Measurements from ENCODE around the gene IL20RB.
"Not testable (repeated sequence)": the region's sequence is repeated elsewhere in the genome, so short reads cannot be mapped to it uniquely, and the experiment has no call there.

The IL20RB gene

GRCh38 chr3:136982033-136982432, 24.2 kb downstream of the IL20RB start:
- no peak for TF ChIP-seq CTCF (IDR thresholded peaks at IDR 0.05; ENCODE audit: borderline replicate concordance, insufficient read depth, low read depth, low read length)
- no peak overlapping the region for H3K4me3 ChIP-seq (ENCODE audit: low read depth, low read length)

- TF ChIP-seq CTCF (IDR thresholded peaks at IDR 0.05; ENCODE audit: borderline replicate concordance, insufficient read depth, low read depth, low read length) = no peak
- H3K4me3 ChIP-seq (ENCODE audit: low read depth, low read length) = no peak overlapping the region
These were observed 24.8 kb downstream of the IL20RB start for GRCh38 chr3:136982520-136983138.

DNA sequence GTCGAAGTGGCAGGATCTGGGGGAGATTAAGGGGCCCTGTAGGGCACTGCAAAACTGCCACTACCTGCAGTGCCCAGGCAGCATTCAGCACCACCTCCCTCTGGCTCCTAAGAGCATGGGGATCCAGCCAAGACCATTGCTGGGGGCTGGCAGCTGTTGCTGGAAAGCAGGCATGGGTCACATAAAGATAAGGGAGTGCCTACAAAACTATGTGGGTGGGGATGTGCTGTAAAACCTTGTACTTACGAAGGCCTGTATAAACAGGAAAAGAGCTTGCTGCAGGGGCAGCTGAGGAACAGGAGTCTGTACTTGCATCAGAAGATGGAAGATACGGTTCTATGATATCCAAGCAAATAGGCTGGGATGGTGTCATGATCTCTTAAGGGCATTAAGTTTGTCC, 27.1 kb downstream of the IL20RB start:
- no peak overlapping the region for H3K4me3 ChIP-seq (ENCODE audit: low read depth, low read length)
- no peak for TF ChIP-seq CTCF (IDR thresholded peaks at IDR 0.05; ENCODE audit: borderline replicate concordance, insufficient read depth, low read depth, low read length)

DNA sequence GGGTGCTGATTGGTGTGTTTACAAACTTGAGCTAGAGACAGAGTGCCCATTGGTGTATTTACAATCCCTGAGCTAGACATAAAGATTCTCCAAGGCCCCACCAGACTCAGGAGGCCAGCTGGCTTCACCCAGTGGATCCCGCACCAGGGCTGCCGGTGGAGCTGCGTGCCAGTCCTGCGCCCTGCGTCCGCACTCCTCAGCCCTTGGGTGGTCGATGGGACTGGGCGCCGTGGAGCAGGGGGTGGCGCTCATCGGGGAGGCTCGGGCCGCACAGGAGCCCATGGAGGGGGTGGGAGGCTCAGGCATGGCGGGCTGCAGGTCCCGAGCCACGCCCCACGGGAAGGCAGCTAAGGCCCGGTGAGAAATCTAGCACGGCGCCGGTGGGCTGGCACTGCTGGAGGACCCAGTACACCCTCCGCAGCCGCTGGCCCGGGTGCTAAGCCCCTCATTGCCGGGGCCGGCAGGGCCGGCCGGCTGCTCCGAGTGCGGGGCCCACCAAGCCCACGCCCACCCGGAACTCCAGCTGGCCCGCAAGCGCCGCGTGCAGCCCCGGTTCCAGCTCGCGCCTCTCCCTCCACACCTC, 29.7 kb downstream of the IL20RB start:
- not testable (repeated sequence) for H3K4me3 ChIP-seq (ENCODE audit: low read depth, low read length)

DNA sequence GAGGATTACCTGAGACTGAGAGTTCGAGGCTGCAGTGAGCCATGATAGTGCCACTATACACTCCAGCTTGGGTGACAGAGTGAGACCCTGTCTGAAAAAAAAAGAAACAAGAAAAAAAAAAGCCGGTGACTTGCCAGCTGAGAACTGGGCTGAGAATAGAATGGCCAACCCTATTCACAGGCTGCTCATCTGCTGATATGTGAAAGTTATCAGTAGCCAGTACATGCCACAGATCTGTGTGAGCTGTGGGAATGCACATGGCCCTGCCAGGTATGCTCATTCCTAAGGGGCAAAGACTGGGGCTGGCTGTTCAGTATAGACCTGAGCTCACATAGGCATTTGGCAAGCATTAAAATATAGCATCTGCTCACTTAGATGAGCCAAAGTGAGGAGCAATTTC, 30.9 kb downstream of the IL20RB start:
- no peak overlapping the region for H3K4me3 ChIP-seq (ENCODE audit: low read depth, low read length)
- TF ChIP-seq CTCF (IDR thresholded peaks at IDR 0.05; ENCODE audit: borderline replicate concordance, insufficient read depth, low read depth, low read length) = no peak

DNA sequence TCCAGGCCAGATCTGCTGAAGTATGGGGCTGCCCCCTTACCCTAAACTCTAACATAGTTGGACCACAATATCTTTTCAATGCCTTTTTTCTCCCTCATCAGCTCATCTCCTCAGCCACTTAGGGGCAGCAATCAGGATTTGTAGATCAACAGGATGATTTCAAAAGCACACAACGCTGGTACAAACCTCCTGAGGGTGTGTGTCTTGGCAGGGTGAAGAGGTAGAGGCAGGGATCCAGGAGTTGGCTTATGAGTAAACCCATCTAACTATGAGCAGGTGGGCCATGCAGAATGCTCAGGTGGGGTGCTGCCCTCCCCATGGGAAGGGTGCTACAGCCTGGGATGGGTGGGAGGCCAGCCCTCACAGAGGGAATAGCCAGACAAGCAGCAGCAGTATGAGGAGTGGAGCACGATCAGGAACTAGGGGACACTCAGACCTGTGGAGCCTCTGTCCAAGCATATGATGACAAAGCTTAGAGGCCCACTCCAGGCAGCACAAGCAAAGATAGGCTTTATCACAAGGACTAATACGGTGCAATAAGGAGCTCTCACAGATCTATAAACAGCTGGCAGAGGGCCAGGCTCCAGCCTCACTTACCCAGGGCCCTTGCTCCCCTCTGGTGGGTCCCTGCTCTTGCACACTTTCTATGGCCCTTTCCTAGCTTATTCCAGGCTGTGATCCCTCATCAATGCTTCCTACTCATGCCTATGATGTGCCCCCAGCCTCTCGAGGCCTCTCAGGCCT, 32.2 kb downstream of the IL20RB start:
- TF ChIP-seq CTCF (IDR thresholded peaks at IDR 0.05; ENCODE audit: borderline replicate concordance, insufficient read depth, low read depth, low read length) = no peak
- no peak overlapping the region for H3K4me3 ChIP-seq (ENCODE audit: low read depth, low read length)

- no peak for TF ChIP-seq CTCF (IDR thresholded peaks at IDR 0.05; ENCODE audit: borderline replicate concordance, insufficient read depth, low read depth, low read length)
- H3K4me3 ChIP-seq (ENCODE audit: low read depth, low read length) = no peak overlapping the region
These were observed 33.0 kb downstream of the IL20RB start for GRCh38 chr3:136990826-136991225.
